NK-92 treated with Interleukin-12 subunit alpha and Interleukin-12 subunit beta, amount 100 ng/mL, for 24 hours (cell line): ENCODE results near the gene FEV.

Experiments
- DNase-seq: peaks from one replicate; lab custom pipeline; 2025; lab: John Stamatoyannopoulos, UW

Gene FEV

DNA sequence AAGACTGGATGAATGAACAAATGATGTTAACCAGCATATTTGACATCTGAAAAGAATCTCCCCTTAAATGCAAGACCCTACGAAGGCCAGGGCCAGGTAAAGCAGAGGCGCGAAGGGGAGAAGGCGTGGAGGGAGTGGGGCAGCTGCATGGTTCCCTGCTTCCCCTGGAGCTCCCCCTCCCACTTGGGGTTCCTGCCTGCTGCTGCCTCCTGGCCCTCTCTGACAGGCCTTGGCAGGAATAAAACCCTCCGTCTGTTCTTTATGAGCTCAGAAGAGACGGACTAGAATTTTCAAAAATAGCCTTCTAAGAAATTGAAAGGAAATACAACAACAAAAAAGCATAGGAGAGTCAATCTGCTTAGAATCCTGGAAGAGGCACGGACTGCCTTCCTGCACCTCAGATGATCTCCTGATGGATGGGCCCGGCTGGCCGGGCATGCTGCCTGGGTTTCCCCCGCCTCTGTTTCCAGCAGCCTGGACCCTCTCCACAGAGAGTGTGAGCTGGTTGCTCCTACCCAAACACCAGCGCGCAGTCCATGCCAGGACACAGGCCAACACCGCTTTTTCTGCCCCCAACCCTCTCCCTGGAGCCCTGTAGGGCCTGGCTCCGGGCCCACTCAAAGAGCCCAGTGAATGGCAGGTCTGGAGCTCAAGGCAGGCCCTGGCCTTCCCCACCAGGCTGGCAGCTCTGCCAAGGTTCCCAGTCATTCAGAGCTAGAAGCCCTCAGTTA is 32.4 kb upstream of the FEV start:
- DNase-seq = no peak

DNA sequence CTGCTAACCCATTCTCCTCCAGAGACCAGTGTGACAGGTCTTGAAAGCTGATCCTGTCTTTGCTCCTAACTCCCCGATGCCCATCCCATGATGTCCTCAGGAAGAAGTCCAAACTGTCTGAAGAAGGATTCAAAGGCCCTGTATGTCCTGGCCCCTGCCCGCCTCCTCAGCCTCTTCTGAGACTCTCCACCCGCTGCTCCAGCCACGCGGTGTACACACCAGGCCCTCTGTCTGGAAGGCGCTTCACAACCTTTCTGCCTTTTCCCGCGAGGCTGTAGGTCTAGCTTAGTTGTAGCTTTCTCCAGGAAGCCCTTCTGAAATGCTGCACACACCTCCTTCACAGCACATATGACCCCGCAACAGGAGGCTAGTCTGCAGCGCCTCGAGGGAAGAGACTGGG is 31.7 kb upstream of the FEV start:
- no peak for DNase-seq

DNA sequence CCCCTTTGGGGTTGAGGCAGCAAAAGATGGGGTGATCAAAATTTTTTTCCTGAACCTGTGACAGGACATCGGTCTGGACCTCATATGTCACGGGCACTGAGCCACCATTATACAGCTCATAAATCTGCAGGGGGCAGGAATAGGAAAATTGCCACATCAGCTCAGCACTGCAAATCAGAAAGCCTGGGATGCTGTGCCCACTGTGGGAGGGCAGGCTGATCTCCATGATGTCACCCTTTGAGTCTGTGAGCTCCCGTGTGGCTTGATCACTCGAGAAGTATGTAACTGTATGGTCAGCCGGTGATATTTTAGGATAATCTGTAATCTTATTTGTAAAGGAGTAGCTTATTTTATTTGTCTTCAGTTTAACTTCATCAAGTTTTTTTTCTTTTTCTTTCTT is 25.9 kb upstream of the FEV start:
- no peak for DNase-seq

DNA sequence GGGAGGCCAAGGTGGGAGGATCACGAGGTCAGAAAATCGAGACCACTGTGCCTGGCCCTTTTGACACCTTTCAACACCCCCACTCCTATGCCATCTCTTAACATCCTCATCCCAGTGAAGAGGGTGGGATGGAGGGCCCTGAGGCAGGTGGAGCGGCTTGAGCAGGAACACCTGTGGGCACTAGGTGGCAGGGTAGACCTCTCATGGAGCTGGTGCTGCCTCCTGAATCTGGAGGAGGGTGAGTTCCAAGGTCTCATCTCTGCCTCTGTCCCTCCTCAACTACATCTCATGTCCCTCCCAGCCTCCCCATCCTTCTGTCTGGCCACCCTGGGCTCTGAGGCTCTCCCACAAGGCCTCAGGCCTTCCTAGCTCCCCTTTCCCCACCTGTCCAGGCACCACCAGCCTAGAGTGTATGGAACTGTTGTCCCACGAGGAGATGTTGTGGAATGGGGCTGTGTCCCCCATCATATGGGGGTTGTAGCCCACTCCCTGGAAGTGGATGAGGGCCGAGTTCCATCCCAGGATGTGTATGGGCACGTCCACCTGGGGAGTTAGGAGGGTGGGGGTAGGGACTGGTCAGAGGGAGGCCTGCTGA is 25.3 kb upstream of the FEV start:
- no peak for DNase-seq

DNA sequence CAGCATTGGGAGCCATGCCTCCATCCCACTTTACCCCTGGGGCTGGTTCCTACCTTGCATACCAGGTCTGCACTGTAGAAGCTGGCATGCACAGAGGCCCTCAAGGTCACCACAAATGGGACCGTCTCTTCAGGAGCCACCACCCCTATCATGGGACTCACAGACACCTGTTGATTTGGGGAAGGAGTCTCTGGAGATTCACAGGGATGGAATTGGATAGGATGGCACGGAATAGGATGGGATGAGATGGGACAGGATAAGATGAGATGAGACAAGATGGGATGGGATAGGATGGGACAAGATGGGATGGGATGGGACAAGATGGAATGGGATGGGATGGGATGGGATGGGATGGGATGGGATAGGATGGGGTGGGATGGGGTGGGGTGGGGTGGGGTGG is 24.3 kb upstream of the FEV start:
- DNase-seq = no peak

DNA sequence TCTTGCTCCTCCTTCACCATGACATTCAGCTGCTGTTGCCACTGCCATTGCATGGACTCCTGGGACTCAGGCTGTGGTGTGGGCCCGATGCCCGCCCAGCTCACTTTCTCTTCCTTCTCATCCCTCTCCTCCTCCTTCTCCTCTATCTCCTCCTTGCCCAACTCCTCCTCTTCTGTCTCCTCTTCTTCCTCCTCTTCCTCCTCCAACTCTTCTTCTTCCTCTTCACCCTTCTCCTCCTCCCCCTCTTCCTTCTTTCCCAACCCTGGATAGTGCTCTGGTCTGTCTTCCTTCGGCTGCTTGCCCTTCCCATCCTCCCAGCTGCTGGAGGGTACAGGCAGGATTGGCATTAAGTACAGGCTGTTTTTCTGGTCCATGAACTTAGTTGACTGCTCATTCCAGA is 19.0 kb upstream of the FEV start:
- DNase-seq = no peak

DNA sequence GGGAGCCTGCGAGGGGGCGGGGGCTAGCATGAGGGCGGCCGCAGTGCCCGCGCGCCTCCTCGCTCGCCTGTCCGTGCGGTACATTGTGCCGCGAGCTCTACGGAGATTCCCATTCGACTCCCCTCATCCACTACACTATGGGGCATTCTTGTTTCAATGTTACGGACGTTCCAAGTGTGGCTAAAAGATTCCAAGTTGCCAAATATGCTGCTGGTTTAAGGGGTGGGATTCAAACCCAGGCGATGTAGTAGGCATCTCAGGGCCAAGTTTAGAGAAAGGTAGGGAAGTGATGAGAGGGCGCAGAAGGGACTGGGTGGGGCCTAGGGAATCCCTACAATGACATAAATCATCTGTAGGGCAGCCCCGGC is 18.3 kb upstream of the FEV start:
- no peak for DNase-seq

DNA sequence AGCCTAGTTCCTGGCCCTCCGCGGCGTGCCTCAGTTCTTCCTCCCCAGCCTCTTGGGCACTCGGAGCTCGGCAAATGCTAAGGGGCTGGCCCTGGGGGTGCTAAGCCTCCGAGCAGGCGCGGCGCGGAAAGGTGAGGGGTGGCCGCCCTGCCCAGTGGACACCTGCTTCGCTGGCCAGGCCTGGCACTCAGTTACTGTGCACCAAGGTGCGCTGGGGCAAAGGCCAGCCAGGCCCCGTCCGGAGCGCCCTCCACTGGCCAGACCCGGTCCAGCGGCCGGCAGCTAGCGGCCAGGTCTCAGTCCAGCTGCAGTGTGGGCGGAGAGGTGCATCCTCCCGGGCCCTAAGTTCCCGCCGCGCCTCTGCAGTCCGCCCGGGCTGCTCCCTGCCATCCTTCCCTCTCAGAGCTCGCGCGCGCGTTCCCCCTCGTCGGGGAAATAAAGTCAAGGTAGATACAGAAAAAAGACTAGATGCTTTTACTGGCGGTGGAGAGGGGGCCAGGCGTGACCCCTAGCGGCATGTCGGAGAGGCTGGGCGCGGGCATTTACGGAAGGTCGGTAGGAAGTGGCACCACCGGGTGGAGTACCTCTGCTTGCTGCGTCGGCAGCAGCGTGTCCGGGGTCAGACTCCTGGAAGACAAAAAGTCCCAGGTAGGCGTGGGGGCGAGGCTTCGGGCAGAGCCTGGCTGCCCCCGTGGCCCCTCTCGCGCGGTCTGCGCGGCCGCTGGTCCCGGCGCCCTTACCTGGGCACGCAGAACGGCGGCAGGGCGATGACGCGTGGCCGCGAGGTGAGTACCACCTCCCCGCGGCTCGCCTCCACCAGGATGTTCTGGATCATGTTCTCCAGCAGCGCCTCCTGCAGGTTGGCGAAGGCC is 17.6 kb upstream of the FEV start:
- no peak for DNase-seq

DNA sequence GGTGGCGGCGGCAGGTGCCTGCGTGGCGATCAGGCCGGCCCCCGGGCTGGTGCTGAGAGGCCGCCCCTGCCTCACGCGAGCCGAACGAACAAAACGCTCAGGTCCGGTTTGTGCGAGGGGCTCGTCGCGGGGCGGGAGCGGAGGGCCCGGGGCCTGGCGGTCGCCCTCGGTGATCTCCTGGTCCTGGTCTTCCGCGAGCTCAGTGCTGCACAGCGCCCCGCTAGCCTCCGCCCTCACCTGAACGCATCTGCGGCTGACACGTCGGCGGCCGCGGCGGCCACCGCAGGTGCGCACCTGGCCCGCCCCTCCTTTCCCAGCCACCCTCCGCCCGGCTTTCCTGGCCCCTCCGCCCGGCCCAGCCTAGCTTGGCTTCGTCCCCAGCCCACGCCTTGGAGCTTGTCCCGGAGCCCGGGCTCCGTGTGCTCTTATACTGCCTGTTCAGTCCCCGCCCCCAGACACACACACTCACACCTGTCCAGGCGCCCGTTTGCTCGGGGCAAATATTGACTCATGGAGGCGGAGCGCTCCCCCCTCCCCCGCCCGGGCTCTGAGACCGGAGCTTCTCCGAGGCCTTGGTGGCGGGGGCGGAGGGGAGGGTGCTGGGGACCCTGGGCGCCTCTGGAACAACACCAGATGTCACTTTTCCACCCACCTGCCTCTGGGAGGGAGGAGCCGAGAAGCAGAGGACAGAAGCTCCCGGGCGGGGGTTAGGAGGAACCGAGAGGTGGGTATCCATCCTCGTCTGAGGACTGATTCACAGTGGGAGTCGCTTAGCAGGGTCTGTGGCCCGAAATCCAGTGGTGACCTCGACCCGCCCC is 16.8 kb upstream of the FEV start:
- no peak for DNase-seq

DNA sequence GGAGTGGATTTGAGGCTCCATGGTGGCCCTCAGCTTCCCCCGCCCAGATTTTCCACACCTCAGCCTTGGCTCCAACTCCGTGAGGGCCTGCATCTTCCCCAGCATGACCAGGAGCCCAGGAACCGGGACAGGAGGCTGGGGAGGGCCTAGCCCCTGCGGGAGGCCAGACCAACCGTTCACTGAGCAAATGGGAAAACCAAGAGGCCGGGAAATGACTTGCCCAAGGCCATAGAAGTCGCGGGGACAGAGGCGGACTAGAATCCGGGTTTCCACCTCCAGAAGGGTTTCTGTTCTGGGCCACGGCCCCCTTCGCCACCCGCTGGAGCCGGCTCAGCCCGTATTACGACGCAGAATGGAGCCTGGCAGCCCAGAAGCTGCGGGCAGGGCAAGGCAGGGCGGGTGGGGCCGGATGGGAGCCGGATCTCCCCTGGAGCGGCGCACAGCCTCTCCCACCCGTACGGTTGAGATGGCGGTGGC is 16.2 kb upstream of the FEV start:
- no peak for DNase-seq

DNA sequence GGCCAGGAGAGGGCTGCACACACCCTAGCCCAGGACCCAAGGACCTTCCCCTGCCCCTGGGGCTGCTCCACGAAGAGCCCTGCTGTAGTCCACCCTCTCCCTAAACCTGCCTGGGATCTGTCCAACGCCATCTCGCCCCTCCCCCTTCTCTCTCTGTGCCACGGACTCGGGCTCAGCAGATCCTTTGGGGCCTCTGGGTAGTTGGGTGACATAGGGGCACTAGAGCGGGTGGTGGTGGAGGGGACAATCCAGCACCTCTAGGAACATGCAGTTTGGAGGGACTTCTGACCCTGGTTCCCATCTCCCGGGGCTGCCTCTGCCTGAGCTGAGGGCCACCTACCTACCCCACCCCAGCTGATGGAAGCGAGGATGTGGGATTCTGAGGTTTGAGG is 15.6 kb upstream of the FEV start:
- no peak for DNase-seq

DNA sequence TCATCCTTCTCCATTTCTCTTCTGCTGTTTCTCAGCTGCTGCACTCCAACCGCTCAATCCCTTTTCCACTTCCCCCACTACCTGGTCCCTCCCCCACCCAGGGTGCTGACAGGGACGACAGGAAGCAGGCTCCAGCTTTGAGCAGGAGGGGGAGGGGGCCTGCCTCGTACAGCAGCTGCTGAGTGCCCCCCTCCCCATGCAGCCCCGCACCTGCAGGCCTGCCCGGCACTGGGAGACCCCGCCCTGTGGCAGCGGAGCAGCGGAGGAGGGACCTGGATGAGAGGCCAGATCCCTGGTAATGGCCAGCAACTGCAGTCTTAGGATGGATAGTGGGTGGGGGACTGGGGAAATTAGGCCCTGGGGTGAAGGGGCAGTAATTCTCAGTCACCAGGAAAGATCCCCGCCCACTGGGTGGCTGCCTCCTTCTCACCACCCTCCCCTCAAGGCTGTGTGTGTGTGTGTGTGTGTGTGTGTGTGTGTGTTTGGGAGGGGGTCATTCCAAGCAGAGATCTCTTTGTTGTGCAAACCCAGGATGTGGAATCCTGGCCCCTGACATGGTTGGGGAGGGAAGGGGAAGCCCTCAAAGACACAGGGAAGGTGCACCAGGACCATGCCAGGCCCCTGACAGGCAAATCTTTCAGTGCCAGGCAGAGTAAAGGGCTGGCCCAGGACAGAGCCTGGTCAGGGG is 15.0 kb upstream of the FEV start:
- no peak for DNase-seq

DNA sequence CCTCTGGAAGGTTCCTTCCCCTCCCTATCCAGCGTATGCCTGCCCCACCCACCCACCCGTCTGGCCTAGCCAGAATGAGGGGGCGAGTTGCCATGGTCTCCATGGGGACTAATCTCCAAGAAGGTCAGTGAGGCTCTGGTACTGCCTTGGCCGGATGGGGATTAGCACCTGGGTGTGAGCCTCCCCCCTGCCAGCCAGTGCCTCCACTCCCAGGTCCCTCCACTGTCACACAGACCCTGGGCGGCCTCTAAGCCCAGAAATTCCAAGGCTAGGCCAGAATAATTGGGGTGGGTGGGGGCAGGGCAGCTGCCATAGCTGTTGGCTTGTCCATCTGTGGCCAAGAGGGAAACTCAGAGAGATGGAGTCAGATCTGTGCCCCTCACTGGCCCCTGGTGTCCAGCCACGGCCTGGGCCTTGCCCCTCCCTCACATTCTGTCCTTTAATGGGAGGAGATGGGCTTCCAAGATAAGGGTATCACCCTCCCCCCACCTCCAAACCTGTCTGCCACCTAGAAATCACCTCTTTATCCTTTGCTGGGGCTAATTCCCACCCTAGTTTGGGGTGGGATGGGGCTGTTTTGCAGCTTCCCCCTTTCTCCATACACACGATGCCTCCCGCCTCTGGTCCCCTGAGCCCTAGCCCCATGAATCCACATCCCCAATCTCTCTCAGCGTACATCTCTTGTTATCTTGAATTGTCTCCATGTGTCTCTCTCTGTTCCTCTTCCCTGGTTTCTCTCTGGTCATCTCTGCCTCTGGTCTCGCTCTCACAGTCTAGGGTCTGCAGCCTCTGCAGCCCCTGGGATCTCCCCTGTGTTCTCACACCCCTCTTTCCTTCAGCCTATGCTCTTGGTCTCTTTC is 14.3 kb upstream of the FEV start:
- no peak for DNase-seq

DNA sequence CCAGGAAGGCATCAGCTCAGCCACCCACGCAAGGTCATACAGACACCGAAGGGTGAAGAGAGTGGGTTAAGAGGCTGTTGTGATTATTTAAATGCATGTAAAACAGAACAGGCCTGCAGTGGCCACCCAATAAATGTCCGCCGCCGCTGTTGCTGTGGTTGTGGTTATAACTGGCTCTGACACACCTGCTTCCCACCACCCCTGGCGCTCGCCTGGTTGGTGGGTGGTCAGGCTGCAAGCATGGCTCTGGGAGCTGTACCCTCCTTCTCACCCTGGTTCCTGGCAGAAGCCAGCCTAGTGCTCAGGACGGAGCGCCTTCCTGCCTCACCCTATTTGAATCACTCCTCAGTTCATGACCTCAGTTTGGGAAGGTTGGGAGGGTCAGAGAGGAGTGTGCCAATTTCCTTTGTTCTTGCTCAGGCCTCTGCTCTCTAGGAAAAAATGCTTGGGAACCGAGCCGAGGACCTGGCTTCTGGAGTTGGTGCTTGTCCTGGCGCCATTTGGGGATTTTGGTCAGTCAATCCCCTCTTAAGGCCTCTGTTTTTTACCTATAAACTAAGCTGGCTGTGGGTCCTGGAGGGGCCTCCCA is 13.5 kb upstream of the FEV start:
- DNase-seq = no peak

DNA sequence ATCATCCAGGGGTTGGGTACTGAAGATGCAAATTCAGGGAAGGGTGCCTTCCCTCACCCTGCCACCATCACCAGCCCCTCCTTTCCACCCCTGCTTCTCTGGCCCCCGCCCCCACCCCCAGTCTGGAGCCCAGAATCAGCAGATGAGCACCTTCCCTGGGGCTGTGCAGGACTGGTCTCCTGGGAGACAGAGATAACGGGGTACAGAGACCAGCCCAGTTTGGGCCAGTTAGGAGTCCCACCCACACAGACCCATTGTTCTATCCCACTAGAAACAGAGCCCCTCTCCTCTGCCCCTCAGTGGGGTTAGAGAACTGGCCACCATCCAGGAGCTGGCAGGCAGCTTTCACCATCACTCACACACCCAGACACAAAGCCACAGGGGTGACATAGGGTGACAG is 12.7 kb upstream of the FEV start:
- no peak for DNase-seq

DNA sequence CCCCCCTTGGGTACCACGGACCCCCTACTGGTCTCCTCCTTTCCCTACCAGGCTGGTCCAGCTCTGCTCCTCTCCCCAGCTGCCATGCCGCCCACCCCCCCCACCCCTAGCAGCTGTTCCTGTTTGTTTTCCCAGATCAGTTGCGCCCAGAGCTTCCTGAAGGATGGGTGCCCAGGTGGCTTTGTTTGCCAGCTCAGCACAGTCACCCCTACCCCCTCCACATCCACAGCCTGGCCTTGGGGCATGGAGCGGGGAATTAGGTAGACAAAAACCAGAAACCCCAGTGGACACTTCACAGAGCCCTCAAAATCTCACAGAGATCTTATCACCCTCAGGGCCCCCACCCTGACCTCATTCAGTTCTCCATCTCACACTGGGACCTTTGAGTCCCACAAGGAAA is 12.0 kb upstream of the FEV start:
- no peak for DNase-seq

DNA sequence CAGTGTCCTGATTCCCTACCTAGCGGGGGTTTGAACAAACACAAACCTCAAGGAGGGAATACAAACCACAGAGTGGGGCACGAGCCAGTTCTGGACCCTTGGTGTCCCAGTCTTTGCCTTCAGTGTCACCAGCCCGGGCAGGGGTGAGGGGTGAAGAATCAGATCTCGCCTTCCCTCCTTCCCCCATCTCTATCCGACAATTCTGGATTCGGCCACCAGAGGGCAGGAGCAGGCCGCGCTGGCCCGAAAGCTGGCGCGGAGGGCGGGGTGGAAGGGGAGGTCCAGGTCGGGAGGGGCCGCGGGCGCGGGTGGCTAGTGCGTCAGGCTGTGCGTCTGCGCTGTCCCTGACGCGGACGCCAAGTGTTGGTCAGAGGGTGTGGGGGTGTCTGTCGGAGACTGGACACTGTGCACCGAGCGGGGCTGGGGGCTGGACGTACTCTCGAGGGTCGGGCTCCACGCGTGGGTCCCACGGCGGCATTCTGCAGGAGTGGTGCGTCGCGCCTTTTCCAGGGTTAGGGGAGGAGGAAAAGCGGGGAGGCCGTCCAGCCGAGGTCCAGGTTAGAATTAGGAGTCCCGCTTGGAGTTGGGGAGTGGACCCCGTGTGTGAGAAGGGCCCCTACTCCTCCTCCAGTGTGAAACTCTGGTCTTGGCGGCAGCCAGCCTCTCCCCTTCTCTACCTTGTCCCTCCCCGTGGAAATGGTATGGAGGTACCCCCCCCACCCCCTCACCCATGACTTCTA is 11.2 kb upstream of the FEV start:
- DNase-seq = peak; percentile 38

DNA sequence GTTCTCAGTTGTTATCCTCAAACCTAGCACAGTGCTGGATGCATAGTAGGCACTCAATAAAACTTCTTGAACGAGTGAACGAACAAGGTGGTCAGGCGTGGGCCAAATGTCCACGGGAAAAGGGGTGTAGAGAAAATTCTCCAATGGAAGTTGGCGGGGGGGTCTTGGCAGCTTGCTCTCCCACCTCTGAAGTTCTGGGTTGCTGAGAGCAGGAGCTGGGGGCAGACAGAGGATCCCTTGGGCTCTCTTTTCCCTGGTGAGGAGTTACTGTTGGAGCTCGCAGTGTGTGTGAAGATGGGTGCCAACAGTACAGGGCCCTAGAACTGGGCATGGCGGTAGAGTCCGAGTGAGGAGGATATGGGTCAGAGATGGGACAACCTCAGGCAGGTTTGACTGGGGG is 10.6 kb upstream of the FEV start:
- no peak for DNase-seq
